OCI-LY3 (cell line): Measurements from ENCODE around the gene RND3.

Experiments used
- EZH2phosphoT487 ChIP-seq: fragments of 200-600 bp; shearing (Covaris generic); IDR thresholded peaks from 2 replicates; pipeline ENCODE4 v1.6.1; 2018; ENCODE audit warnings: antibody characterized with exemption, mixed run types, low read depth
- TF ChIP-seq, protein P1 (sequence below): fragments of 200-600, 300-600 bp; sonication (generic); IDR thresholded peaks from 2 replicates; pipeline ENCODE4 v1.5.1; 2014; ENCODE audit warnings: antibody characterized with exemption, low read length, low read depth

DNA sequence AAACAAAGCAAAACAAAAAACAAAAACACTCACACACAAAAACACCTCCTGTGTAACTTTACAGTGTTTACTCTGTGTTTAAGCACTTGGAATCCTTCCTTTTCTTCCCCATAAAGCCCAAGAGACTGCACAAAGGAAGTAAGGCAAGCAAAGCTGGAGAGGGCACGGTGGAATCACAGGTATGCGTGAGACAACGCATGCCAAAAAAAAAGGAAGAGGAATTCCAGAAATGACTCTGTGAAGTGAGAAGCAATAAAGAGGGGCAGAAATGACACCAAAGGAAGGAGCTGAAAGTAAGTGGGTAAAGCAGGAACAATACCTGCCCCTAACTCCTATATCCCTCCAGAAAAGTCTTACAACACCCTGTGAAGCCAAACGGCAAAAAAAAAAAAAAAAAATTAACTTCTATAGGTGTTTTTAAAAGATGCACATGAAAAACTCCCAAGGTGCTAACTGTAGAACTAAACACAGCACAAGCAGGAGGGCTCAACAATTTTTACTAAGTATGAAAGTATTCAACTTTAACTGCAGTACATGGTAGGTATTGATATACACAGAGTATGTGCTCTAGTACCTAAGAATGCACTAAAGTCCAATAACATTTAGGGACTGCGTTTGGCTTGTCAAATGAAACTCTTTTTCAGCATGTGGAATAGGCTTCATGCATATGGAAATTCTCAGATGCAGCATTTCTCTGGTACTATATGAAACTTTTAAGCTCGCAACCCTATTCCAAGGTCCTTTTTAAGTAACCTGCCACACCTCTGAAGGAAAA, 9.1 kb downstream of the RND3 start:
- TF ChIP-seq, protein P1, sequence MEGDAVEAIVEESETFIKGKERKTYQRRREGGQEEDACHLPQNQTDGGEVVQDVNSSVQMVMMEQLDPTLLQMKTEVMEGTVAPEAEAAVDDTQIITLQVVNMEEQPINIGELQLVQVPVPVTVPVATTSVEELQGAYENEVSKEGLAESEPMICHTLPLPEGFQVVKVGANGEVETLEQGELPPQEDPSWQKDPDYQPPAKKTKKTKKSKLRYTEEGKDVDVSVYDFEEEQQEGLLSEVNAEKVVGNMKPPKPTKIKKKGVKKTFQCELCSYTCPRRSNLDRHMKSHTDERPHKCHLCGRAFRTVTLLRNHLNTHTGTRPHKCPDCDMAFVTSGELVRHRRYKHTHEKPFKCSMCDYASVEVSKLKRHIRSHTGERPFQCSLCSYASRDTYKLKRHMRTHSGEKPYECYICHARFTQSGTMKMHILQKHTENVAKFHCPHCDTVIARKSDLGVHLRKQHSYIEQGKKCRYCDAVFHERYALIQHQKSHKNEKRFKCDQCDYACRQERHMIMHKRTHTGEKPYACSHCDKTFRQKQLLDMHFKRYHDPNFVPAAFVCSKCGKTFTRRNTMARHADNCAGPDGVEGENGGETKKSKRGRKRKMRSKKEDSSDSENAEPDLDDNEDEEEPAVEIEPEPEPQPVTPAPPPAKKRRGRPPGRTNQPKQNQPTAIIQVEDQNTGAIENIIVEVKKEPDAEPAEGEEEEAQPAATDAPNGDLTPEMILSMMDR, result no peak
- TF ChIP-seq EZH2phosphoT487, result no peak
